ENCODE measurements around the gene AVEN.
"Not testable (repeated sequence)": the region's sequence is repeated elsewhere in the genome, so short reads cannot be mapped to it uniquely, and the experiment has no call there.

AVEN gene

DNA sequence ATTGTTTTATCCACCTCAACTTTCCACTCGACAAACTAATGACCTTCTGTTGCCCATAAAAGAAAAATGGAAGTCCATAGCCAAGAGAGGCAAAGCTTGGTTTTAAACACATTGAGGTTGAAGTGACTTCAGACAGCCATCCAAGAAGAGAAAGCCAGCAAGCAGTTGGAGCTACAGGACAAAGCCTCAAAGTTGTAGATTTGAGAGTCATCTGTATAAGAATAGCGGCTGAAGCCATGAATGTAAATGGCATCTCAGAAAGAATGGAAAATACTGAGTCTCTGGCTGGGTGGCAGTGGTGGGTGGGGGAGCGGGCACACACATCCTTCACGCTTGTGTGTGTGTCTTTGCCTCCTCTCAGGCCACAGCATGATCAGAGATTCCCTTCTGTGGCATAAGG is 194.8 kb downstream of the AVEN start:
- H3K27ac ChIP-seq (ENCODE audit: low read length): no peak overlapping the region
- H3K27me3 ChIP-seq (ENCODE audit: insufficient read depth, low read length): no peaks in the 10 kb centered on the region
- peak overlapping the region; percentile 39; the same call in 1 of the 2 replicates for H3K9ac ChIP-seq (ENCODE audit: low read depth, low read length)
- H3K36me3 ChIP-seq (ENCODE audit: insufficient read depth, low read depth, low read length): no peaks in the 10 kb centered on the region
- H3K4me3 ChIP-seq (ENCODE audit: low read length): peak overlapping the region; percentile 47; the same call in 1 of the 2 replicates
- H3K9me3 ChIP-seq (ENCODE audit: insufficient read depth, low read depth, low read length): no peaks in the 10 kb centered on the region
- peaks cover 18% of the 10 kb centered on the region for H3K4me1 ChIP-seq (ENCODE audit: insufficient read depth, low read length)

DNA sequence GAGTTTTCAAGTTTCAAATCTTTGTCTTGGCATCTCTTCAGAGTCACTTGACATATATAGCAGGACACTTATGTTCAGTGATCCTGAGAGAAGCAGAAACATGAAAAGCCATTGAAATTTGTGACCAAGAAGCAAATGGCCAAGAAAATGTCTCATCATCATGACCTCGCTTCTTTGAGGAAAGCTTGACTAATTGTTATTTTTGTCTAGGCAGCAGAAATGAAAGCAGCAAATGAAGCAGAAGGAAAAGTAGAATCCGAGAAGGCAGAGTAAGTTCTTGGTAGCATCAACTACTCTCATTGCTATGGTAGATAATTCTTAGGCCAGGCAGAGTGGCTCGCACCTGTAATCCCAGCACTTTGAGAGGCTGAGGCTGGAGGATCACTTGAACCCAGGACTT is 198.4 kb downstream of the AVEN start:
- Histone ChIP-seq H3K4me1 (ENCODE audit: insufficient read depth, low read length) (peaks cover 18% of the 10 kb centered on the region), H3K9me3 (ENCODE audit: insufficient read depth, low read depth, low read length) (no peaks in the 10 kb centered on the region), H3K4me3 (ENCODE audit: low read length) (no peak overlapping the region), H3K27ac (ENCODE audit: low read length) (no peak overlapping the region), H3K9ac (ENCODE audit: low read depth, low read length) (no peak overlapping the region), H3K36me3 (ENCODE audit: insufficient read depth, low read depth, low read length) (no peaks in the 10 kb centered on the region), H3K27me3 (ENCODE audit: insufficient read depth, low read length) (no peaks in the 10 kb centered on the region)

DNA sequence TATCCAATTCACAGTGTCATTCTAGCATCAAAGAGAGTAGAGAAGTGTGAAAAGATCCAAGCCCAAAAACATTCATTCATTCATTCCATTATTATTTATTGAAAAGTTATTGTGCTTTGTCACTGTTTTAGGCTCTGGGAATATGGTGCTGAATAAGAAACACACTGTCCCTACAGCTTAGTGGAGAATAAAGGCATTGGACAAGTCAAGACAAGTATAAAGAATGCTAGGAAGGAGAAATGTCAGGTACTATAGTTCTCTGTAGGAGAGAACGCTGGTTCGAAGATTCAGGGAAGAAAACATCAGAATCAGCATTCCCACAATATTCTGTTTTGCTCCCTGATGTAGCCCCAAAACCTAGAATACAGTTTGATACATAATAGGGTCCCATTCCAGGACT is 199.5 kb downstream of the AVEN start:
- Histone ChIP-seq H3K9me3 (ENCODE audit: insufficient read depth, low read depth, low read length) (no peaks in the 10 kb centered on the region), H3K27ac (ENCODE audit: low read length) (no peak overlapping the region), H3K4me1 (ENCODE audit: insufficient read depth, low read length) (peaks cover 26% of the 10 kb centered on the region), H3K27me3 (ENCODE audit: insufficient read depth, low read length) (no peaks in the 10 kb centered on the region), H3K4me3 (ENCODE audit: low read length) (no peak overlapping the region), H3K9ac (ENCODE audit: low read depth, low read length) (no peak overlapping the region), H3K36me3 (ENCODE audit: insufficient read depth, low read depth, low read length) (no peaks in the 10 kb centered on the region)

DNA sequence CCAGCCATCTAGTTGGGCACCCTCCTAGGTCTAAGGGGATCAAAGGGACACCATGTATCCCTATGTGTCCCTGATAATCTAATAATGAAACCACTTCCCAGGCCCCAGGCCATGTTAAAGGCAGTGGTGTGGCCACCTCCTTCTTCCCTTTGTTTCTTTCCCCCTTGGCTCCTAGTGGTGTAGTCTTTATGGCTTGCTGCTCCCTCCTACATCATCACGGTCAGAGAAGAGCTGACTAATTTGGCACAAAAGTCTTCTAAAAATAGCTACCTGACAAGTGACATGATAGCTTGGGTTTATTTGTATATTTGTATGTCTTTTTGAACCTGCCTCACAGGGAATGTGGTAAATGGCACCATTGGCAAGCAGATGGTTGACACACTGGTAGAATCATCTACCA is 201.7 kb downstream of the AVEN start:
- Histone ChIP-seq H3K27ac (ENCODE audit: low read length) (no peak overlapping the region), H3K9me3 (ENCODE audit: insufficient read depth, low read depth, low read length) (no peaks in the 10 kb centered on the region), H3K27me3 (ENCODE audit: insufficient read depth, low read length) (no peaks in the 10 kb centered on the region), H3K36me3 (ENCODE audit: insufficient read depth, low read depth, low read length) (no peaks in the 10 kb centered on the region), H3K4me3 (ENCODE audit: low read length) (no peak overlapping the region), H3K4me1 (ENCODE audit: insufficient read depth, low read length) (peaks cover 15% of the 10 kb centered on the region), H3K9ac (ENCODE audit: low read depth, low read length) (no peak overlapping the region)

DNA sequence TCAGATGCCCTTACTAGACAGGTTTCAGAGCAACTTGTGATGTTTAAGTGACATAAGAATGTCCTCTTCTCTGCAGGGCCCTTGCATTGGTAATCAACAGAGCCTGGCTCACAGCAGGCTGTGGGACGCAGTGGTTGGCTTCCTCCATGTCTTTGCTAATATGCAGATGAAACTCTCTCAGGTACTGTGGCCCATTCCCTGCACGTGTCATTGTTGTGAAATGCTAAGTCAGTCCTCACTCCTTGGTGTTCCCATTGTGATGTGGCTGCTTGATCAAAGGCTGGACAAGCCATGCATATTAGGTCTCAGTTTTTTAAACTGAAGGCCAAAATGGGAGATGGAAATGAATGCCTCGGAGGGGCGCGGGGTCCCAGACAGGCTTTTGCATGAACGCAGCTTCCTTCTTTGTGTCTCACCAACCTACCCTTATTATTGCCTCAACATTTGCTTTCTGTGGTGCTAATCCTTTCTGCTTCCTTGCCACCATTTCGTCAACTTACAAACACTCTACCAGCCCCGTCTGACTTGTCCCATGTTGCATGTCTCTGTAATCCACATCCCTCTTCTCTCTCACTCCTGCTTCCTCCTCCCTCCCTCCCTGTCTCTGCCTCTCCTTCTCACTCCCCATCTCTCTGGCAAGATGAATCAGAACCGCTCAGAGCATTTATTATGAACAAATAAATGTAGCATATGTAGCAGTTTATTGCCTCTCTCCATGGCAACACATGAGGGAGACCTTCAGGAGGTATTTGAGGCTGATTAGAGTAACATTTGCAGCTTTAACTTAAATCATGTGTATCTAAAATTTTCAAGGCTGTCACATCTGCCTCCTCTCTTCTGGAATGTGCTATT is 203.9 kb downstream of the AVEN start:
- Histone ChIP-seq H3K4me1 (ENCODE audit: insufficient read depth, low read length) (peaks cover 15% of the 10 kb centered on the region), H3K27ac (ENCODE audit: low read length) (no peak overlapping the region), H3K36me3 (ENCODE audit: insufficient read depth, low read depth, low read length) (no peaks in the 10 kb centered on the region), H3K27me3 (ENCODE audit: insufficient read depth, low read length) (no peaks in the 10 kb centered on the region), H3K9ac (ENCODE audit: low read depth, low read length) (peak overlapping the region; percentile 1; the same call in 1 of the 2 replicates), H3K9me3 (ENCODE audit: insufficient read depth, low read depth, low read length) (no peaks in the 10 kb centered on the region), H3K4me3 (ENCODE audit: low read length) (peak overlapping the region; percentile 40; the same call in 1 of the 2 replicates)

DNA sequence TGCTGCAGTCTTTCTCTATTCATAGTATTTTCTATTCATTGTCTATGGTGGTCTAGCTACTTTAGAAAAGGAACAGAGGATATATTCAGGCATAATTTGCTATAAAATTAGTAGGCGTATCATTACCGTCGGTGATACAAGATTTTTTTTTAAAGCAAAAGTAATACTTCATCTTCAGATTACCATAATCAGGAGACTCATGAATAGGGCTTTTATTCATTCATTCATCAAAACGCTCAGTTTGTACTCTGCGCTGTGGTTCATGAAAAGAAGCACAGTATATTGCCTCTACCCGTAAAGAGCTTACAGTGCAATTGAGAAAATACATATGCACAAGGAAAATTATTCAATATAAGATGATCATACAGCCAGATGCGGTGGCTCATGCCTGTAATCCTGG is 207.4 kb downstream of the AVEN start:
- Histone ChIP-seq H3K27me3 (ENCODE audit: insufficient read depth, low read length) (no peaks in the 10 kb centered on the region), H3K9ac (ENCODE audit: low read depth, low read length) (no peak overlapping the region), H3K4me1 (ENCODE audit: insufficient read depth, low read length) (peaks cover 15% of the 10 kb centered on the region), H3K9me3 (ENCODE audit: insufficient read depth, low read depth, low read length) (no peaks in the 10 kb centered on the region; the same call in 1 of the 2 replicates), H3K4me3 (ENCODE audit: low read length) (no peak overlapping the region), H3K27ac (ENCODE audit: low read length) (no peak overlapping the region), H3K36me3 (ENCODE audit: insufficient read depth, low read depth, low read length) (no peaks in the 10 kb centered on the region)

DNA sequence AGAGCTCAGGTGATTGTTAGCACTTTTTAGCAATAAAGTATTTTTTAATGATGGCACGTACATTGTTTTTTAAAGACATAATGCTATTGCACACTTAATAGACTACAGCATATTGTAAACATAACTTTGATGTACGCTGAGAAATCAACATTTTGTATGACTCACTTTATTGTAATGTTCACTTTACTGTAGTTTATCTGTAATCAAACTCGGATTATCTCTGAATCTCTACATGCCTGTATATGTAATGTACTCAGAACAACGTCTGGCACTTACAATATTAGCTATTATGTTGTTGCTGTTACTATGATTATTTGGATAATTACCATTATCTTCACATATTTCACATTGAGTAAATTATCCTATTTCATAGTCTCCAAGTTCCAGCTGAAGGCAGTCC is 208.7 kb downstream of the AVEN start:
- no peak overlapping the region for H3K27ac ChIP-seq (ENCODE audit: low read length)
- no peaks in the 10 kb centered on the region for H3K36me3 ChIP-seq (ENCODE audit: insufficient read depth, low read depth, low read length)
- H3K4me1 ChIP-seq (ENCODE audit: insufficient read depth, low read length): peaks cover 9% of the 10 kb centered on the region; the same call in 1 of the 2 replicates
- no peaks in the 10 kb centered on the region; the same call in 1 of the 2 replicates for H3K9me3 ChIP-seq (ENCODE audit: insufficient read depth, low read depth, low read length)
- H3K27me3 ChIP-seq (ENCODE audit: insufficient read depth, low read length): no peaks in the 10 kb centered on the region
- no peak overlapping the region for H3K4me3 ChIP-seq (ENCODE audit: low read length)
- no peak overlapping the region for H3K9ac ChIP-seq (ENCODE audit: low read depth, low read length)

DNA sequence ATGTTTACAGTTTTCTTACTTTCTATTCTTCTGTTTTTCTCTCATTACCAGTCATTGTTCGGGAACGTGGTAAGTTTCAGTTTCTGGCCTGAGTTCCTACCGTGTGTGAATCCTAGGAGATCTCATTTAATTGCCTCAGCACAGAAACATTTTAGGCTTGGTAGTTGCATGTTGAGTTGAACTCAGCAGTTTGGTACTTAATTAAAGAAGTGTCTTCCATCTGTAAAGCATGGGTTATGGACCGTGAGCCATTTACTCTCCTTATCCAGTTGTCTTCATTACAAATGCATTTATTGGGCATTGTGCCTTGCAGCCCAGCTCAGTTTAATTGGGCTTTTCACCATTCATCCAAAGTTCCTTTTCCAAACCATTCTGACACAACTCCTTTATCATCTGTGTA is 212.8 kb downstream of the AVEN start:
- Histone ChIP-seq H3K4me3 (ENCODE audit: low read length) (no peak overlapping the region), H3K36me3 (ENCODE audit: insufficient read depth, low read depth, low read length) (no peaks in the 10 kb centered on the region), H3K4me1 (ENCODE audit: insufficient read depth, low read length) (no peaks in the 10 kb centered on the region), H3K27me3 (ENCODE audit: insufficient read depth, low read length) (no peaks in the 10 kb centered on the region), H3K9ac (ENCODE audit: low read depth, low read length) (no peak overlapping the region), H3K9me3 (ENCODE audit: insufficient read depth, low read depth, low read length) (no peaks in the 10 kb centered on the region; the same call in 1 of the 2 replicates), H3K27ac (ENCODE audit: low read length) (no peak overlapping the region)

DNA sequence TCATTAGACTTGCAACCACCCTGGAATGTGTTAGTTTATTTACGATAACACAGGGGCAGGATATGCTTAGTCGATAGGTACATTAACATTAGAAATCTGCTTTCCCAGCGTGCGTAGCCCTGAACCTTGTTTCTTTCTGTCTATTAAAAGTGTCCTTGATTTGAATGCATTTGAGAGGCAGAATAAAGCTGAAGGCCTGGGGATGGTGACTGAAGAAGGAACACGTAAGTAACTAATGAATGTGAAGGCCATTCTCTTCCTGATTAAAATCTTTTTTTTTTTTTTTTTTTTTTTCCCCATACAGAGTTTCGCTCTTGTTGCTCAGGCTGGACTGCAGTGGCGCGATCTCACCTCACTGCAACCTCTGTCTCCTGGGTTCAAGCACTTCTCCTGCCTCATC is 213.6 kb downstream of the AVEN start:
- no peaks in the 10 kb centered on the region for H3K4me1 ChIP-seq (ENCODE audit: insufficient read depth, low read length)
- H3K36me3 ChIP-seq (ENCODE audit: insufficient read depth, low read depth, low read length): no peaks in the 10 kb centered on the region
- H3K4me3 ChIP-seq (ENCODE audit: low read length): no peak overlapping the region
- H3K9me3 ChIP-seq (ENCODE audit: insufficient read depth, low read depth, low read length): no peaks in the 10 kb centered on the region; the same call in 1 of the 2 replicates
- H3K27ac ChIP-seq (ENCODE audit: low read length): no peak overlapping the region
- H3K27me3 ChIP-seq (ENCODE audit: insufficient read depth, low read length): no peaks in the 10 kb centered on the region
- no peak overlapping the region for H3K9ac ChIP-seq (ENCODE audit: low read depth, low read length)

DNA sequence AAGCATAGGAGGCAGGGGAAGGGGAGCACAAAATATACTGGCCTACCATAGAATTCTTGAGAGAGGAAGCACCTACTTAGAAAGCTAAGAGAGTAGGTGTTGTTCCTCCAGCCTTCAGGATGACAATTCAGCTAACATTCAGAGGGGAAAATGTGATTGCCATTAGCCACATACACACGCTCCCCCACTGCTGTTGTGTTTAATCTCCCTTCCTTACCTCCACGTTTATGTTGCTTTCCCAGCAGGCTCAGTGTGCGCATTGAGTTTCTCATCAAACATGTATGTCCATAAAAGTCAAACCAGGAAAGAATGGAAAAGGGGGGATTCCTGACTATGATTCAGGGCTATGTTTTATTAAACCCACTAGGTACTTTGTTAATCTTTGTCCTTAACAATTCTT is 215.9 kb downstream of the AVEN start:
- Histone ChIP-seq H3K36me3 (ENCODE audit: insufficient read depth, low read depth, low read length) (no peaks in the 10 kb centered on the region), H3K27ac (ENCODE audit: low read length) (no peak overlapping the region), H3K9ac (ENCODE audit: low read depth, low read length) (no peak overlapping the region), H3K27me3 (ENCODE audit: insufficient read depth, low read length) (no peaks in the 10 kb centered on the region), H3K4me1 (ENCODE audit: insufficient read depth, low read length) (no peaks in the 10 kb centered on the region), H3K4me3 (ENCODE audit: low read length) (no peak overlapping the region), H3K9me3 (ENCODE audit: insufficient read depth, low read depth, low read length) (no peaks in the 10 kb centered on the region)

DNA sequence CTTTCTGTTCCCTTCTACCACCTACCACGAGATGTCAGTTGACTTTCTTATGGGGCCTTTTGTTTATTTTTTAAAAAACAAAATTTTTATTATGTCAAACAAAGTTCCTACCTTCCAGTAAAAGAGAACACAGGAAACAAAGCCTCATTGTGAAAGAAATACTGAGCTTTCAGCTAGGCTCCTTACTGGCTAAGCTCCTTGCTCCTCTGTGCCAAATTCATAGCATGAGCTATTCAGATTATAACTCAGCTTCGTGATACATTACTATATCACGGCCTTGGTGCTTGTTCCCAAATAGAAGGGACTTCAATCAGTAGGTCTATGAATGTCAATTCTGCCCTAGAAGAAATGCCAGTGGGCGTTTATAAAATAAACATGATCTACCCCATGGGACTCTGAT is 216.5 kb downstream of the AVEN start:
- H3K27ac ChIP-seq (ENCODE audit: low read length): no peak overlapping the region
- H3K4me3 ChIP-seq (ENCODE audit: low read length): no peak overlapping the region
- H3K4me1 ChIP-seq (ENCODE audit: insufficient read depth, low read length): no peaks in the 10 kb centered on the region
- no peak overlapping the region for H3K9ac ChIP-seq (ENCODE audit: low read depth, low read length)
- H3K27me3 ChIP-seq (ENCODE audit: insufficient read depth, low read length): no peaks in the 10 kb centered on the region
- no peaks in the 10 kb centered on the region for H3K36me3 ChIP-seq (ENCODE audit: insufficient read depth, low read depth, low read length)
- no peaks in the 10 kb centered on the region for H3K9me3 ChIP-seq (ENCODE audit: insufficient read depth, low read depth, low read length)

DNA sequence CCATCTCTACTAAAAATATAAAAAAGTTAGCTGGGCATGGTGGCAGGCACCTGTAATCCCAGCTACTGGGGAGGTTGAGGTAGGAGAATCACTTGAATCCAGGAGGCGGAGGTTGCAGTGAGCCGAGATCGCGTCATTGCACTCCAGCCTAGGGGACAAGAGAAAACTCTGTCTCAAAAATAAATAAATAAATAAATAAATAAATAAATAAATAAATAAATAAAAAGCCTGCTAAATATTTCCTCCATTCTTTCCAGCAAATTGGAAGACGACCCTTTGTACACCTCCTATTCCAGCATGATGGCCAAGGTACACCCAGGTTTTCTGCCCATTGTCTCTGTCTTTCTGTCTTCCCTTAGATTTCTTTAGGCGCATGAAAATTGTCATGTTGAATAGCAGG is 219.5 kb downstream of the AVEN start:
- H3K9me3 ChIP-seq (ENCODE audit: insufficient read depth, low read depth, low read length); H3K36me3 ChIP-seq (ENCODE audit: insufficient read depth, low read depth, low read length); H3K27ac ChIP-seq (ENCODE audit: low read length); H3K9ac ChIP-seq (ENCODE audit: low read depth, low read length); H3K4me3 ChIP-seq (ENCODE audit: low read length); H3K4me1 ChIP-seq (ENCODE audit: insufficient read depth, low read length); H3K27me3 ChIP-seq (ENCODE audit: insufficient read depth, low read length): not testable (repeated sequence)

All from iPS-20b (cell line).